Measurements from ENCODE around the gene GALNTL6. TPM values are rescaled to one million over a fixed set of nuclear protein-coding genes. Genes with fewer than 3 reads are reported as not detected.

Gene GALNTL6
- total RNA-seq, 1 experiment from 2014 or later = not detected

DNA sequence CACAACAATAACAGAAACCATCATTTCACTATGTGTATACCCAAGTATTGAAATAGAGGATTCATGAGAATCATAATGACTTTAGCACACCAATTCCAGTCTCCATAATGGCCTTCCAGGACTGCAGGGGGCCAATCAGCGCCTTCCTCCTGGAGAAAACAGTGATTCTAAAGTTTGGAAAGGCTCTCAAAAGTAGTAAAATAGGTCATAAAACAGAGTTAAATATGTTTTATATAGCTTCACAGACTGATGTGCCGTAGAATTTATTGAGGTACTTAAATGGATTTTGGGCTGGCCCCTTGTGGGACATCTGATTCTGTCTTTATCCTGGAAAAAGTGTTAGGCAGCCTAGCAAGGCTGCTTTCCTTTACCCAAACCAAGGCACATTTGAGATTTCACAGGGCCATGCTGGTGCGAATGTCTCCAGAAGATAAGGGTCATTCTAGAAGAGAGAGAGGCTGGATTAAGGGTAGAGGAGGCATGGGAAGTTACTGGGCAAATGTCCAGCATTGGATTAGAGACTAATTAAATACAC lies 543.9 kb downstream of the GALNTL6 start:
- H3K27ac Mint-ChIP-seq = no peak overlapping the region; a peak in 1 of 7 replicates
- WGBS (ENCODE audit: extremely low coverage, insufficient read length, low lambda C conversion rate) = no CpG with 5 or more reads among the region's 3 CpGs
- no peak overlapping the region for H4K91ac ChIP-seq (ENCODE audit: insufficient read length, low read depth, low read length)
- H3K27ac ChIP-seq (ENCODE audit: insufficient read length, low read depth, low read length) = no peak overlapping the region
- no peak overlapping the region for H3K18ac ChIP-seq (ENCODE audit: insufficient read length, low read depth, low read length)
- no peak overlapping the region for H2BK15ac ChIP-seq (ENCODE audit: low read depth, low read length)
- no peak overlapping the region for H3K9ac ChIP-seq (ENCODE audit: extremely low read depth, insufficient read length, low read length)
- H3K4me2 ChIP-seq (ENCODE audit: insufficient read depth, insufficient read length, low read length) = no peak overlapping the region
- H3K56ac ChIP-seq (ENCODE audit: insufficient read length, low read depth, low read length) = no peak overlapping the region
- H3K79me2 ChIP-seq (ENCODE audit: insufficient read depth, low read length) = no peaks in the 10 kb centered on the region
- H2BK12ac ChIP-seq (ENCODE audit: insufficient read length, low read depth, low read length) = no peak overlapping the region
- no peak overlapping the region for H2BK5ac ChIP-seq (ENCODE audit: insufficient read length, low read length)
- H3K4ac ChIP-seq (ENCODE audit: low read depth, low read length) = no peak overlapping the region
- no peaks in the 10 kb centered on the region for H3K27me3 Mint-ChIP-seq (ENCODE audit: low read depth)
- no peak overlapping the region for H2BK120ac ChIP-seq (ENCODE audit: low read depth, low read length, poor library complexity, severe bottlenecking)
- no peaks in the 10 kb centered on the region for H3K4me1 ChIP-seq (ENCODE audit: insufficient read depth, low read length)
- H3K9me3 ChIP-seq (ENCODE audit: control insufficient read depth, low read depth, low read length) = no peaks in the 10 kb centered on the region
- no peak overlapping the region for H3K4me3 Mint-ChIP-seq
- TF ChIP-seq, protein P1, sequence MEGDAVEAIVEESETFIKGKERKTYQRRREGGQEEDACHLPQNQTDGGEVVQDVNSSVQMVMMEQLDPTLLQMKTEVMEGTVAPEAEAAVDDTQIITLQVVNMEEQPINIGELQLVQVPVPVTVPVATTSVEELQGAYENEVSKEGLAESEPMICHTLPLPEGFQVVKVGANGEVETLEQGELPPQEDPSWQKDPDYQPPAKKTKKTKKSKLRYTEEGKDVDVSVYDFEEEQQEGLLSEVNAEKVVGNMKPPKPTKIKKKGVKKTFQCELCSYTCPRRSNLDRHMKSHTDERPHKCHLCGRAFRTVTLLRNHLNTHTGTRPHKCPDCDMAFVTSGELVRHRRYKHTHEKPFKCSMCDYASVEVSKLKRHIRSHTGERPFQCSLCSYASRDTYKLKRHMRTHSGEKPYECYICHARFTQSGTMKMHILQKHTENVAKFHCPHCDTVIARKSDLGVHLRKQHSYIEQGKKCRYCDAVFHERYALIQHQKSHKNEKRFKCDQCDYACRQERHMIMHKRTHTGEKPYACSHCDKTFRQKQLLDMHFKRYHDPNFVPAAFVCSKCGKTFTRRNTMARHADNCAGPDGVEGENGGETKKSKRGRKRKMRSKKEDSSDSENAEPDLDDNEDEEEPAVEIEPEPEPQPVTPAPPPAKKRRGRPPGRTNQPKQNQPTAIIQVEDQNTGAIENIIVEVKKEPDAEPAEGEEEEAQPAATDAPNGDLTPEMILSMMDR (conservative IDR thresholded peaks at IDR 0.05) = no peak
- no peaks in the 10 kb centered on the region for H3K27me3 ChIP-seq (ENCODE audit: insufficient read depth, low read length)
- no peaks in the 10 kb centered on the region for H4K20me1 ChIP-seq (ENCODE audit: control insufficient read depth, insufficient read depth, insufficient read length)
- no peak overlapping the region for H2AK5ac ChIP-seq (ENCODE audit: insufficient read length, low read length)
- no peaks in the 10 kb centered on the region for H3K79me1 ChIP-seq (ENCODE audit: insufficient read depth, low read depth, low read length, poor library complexity, severe bottlenecking)
- no peak overlapping the region for H4K5ac ChIP-seq (ENCODE audit: insufficient read length, low read depth, low read length)
- no peak overlapping the region for H3K14ac ChIP-seq (ENCODE audit: insufficient read depth, low read length)
- no peaks in the 10 kb centered on the region for H3K23me2 ChIP-seq (ENCODE audit: insufficient read length, low read depth, low read length, poor library complexity, severe bottlenecking)
- no peak overlapping the region for H2BK20ac ChIP-seq (ENCODE audit: low read depth, low read length, poor library complexity, severe bottlenecking)
- no peaks in the 10 kb centered on the region for H3K9me3 Mint-ChIP-seq
- no peak overlapping the region for H4K8ac ChIP-seq (replicated peaks; ENCODE audit: insufficient read length, low read depth, low read length)
- no peaks in the 10 kb centered on the region for H3K36me3 Mint-ChIP-seq (ENCODE audit: insufficient read depth in 1 of 3, low read depth in 3 of 3)
- no peak overlapping the region for H2AFZ ChIP-seq (ENCODE audit: low read length)
- peaks cover 6 to 8% of the 10 kb centered on the region in 2 experiments; a peak in 2 of 4 replicates for H3K4me1 Mint-ChIP-seq
- no peak overlapping the region for H3T11ph ChIP-seq (ENCODE audit: low read length)
- no peak overlapping the region for H3K23ac ChIP-seq (ENCODE audit: insufficient read length, low read depth, low read length)
- no peak for DNase-seq
